OCI-LY7 (cell line): Measurements from ENCODE around the gene SIL1.

Experiments
- CTCF ChIP-seq: fragments of 200-600 bp; sonication (generic); conservative IDR thresholded peaks from 2 replicates; pipeline ENCODE4 v1.5.1; 2014; ENCODE audit warnings: mild to moderate bottlenecking, antibody characterized with exemption, low read length, moderate library complexity, mixed read lengths
- EZH2phosphoT487 ChIP-seq: fragments of 200-600 bp; sonication (generic); IDR thresholded peaks from 2 replicates; pipeline ENCODE4 v1.6.1; 2018; ENCODE audit warnings: low read depth, borderline replicate concordance, mild to moderate bottlenecking, mixed run types, antibody characterized with exemption, low read length, moderate library complexity, mixed read lengths

GRCh38 chr5:138937392-138938387 lies 260.5 kb downstream of the SIL1 start:
- TF ChIP-seq CTCF (no peak), EZH2phosphoT487 (no peak)
